Measurements from ENCODE around the gene PRICKLE1. TPM values are rescaled to one million over a fixed set of nuclear protein-coding genes. Genes with fewer than 3 reads are reported as not detected.

The PRICKLE1 gene
- total RNA-seq, 3 donors from 2014 or later (not counting 1 experiment from before 2014, with no cell fraction given), result 0.15 to 0.34 TPM; not detected in 1

GRCh38 chr12:42482748-42483520, 106.6 kb downstream of the PRICKLE1 start:
- Mint-ChIP-seq H3K27me3 (ENCODE audit: low read depth in 2 of 2) (peaks cover 36 to 87% of the 10 kb centered on the region in 2 donors), H3K4me3 (peak overlapping the region; percentile 82), H3K9me3 (no peaks in the 10 kb centered on the region), H3K36me3 (no peaks in the 10 kb centered on the region), H3K4me1 (peaks cover 11 to 15% of the 10 kb centered on the region in 2 donors), H3K27ac (no peak overlapping the region)
- peaks cover 14% of the 10 kb centered on the region for H3K4me1 ChIP-seq (ENCODE audit: control insufficient read depth, insufficient read depth, low read length)
- 1% methylated on average over 83 of the region's 83 CpGs for WGBS (ENCODE audit: insufficient coverage)
- intact Hi-C loops (cut with micrococcal nuclease), result no loop called here
- peaks cover 23% of the 10 kb centered on the region for H3K27me3 ChIP-seq (ENCODE audit: control insufficient read depth, insufficient read depth, low read length)
- peak; percentile 39 to 56 for DNase-seq
- no peaks in the 10 kb centered on the region for H3K36me3 ChIP-seq (ENCODE audit: control insufficient read depth, insufficient read depth, low read length)
- ATAC-seq, result peak; percentile 70 to 81 (median 77)
- H3K4me3 ChIP-seq (ENCODE audit: low read length), result peak overlapping the region; percentile 60
- no peaks in the 10 kb centered on the region for H3K9me3 ChIP-seq (ENCODE audit: control insufficient read depth, insufficient read depth, low read length)
- peak; percentile 53 for TF ChIP-seq CTCF (IDR thresholded peaks at IDR 0.05)
- H3K27ac ChIP-seq (ENCODE audit: low read length), result no peak overlapping the region

DNA sequence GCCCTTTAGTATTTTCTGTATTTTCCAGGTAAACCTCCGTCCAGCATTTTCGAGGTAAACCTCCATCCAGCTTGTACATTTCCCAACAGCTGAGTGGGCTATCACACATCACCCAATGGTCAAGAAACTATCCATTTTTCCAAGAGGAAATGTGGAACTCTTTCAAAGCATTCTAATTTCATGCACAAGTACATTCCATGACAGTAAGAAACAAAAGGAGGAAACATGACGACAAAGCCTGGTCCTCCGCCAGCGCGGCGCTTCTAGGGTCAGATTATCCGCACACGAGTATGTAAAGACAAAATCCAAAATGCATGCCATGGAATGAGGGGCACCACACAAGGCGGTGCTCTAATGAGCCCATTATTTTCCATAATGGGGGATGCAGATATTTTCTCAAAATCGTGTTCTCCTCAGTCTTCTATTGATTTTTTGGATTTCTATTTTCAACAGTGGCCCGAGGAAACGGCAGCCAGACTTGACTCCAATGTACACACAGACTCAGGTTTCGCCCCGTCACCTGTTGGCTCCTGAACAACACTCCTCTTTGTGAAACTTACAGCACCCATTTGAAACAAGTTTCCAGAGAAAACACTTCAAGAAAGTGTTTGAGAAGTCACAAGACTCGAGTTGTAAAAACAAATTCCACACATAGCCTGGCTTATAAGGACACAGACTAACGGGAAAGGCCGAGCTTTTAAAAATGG, 107.4 kb downstream of the PRICKLE1 start:
- no peak for TF ChIP-seq CTCF (IDR thresholded peaks at IDR 0.05)
- H3K4me1 ChIP-seq (ENCODE audit: control insufficient read depth, insufficient read depth, low read length), result peaks cover 14% of the 10 kb centered on the region
- Mint-ChIP-seq H3K27ac (no peak overlapping the region), H3K9me3 (no peaks in the 10 kb centered on the region), H3K27me3 (ENCODE audit: low read depth in 2 of 2) (peaks cover 32 to 81% of the 10 kb centered on the region in 2 donors), H3K4me1 (peaks cover 11 to 15% of the 10 kb centered on the region in 2 donors), H3K36me3 (no peaks in the 10 kb centered on the region), H3K4me3 (peak overlapping the region; percentile 77)
- 67% methylated on average over 18 of the region's 18 CpGs for WGBS (ENCODE audit: insufficient coverage)
- no peaks in the 10 kb centered on the region for H3K9me3 ChIP-seq (ENCODE audit: control insufficient read depth, insufficient read depth, low read length)
- H3K27me3 ChIP-seq (ENCODE audit: control insufficient read depth, insufficient read depth, low read length), result peaks cover 23% of the 10 kb centered on the region
- ATAC-seq (no peak), DNase-seq (no peak)
- H3K36me3 ChIP-seq (ENCODE audit: control insufficient read depth, insufficient read depth, low read length), result no peaks in the 10 kb centered on the region
- no peak overlapping the region for H3K4me3 ChIP-seq (ENCODE audit: low read length)
- H3K27ac ChIP-seq (ENCODE audit: low read length), result no peak overlapping the region
- intact Hi-C loops (cut with micrococcal nuclease), result no loop called here

- DNase-seq (no peak), ATAC-seq (no peak)
- Mint-ChIP-seq H3K4me1 (peaks cover 11 to 15% of the 10 kb centered on the region in 2 donors), H3K9me3 (no peaks in the 10 kb centered on the region), H3K27me3 (ENCODE audit: low read depth in 2 of 2) (peaks cover 30 to 72% of the 10 kb centered on the region in 2 donors), H3K4me3 (no peak overlapping the region), H3K27ac (no peak overlapping the region), H3K36me3 (no peaks in the 10 kb centered on the region)
- intact Hi-C loops (cut with micrococcal nuclease), result no loop called here
- Histone ChIP-seq H3K27me3 (ENCODE audit: control insufficient read depth, insufficient read depth, low read length) (peaks cover 21% of the 10 kb centered on the region), H3K27ac (ENCODE audit: low read length) (no peak overlapping the region), H3K36me3 (ENCODE audit: control insufficient read depth, insufficient read depth, low read length) (no peaks in the 10 kb centered on the region), H3K4me3 (ENCODE audit: low read length) (no peak overlapping the region), H3K4me1 (ENCODE audit: control insufficient read depth, insufficient read depth, low read length) (peaks cover 14% of the 10 kb centered on the region), H3K9me3 (ENCODE audit: control insufficient read depth, insufficient read depth, low read length) (no peaks in the 10 kb centered on the region)
- TF ChIP-seq CTCF (IDR thresholded peaks at IDR 0.05), result no peak
- WGBS (ENCODE audit: insufficient coverage), result 100% methylated on average over 1 of the region's 1 CpG
Observed at GRCh38 chr12:42481368-42481767, 108.2 kb downstream of the PRICKLE1 start.

Measured in natural killer cell (primary cell).